GM19372 (cell line): ENCODE measurements around the gene KCNC1.
A peak's percentile ranks its signal among the peaks of the same experiment; 100 is the strongest.

Experiments used
- ATAC-seq: cut with Tn5 transposase; IDR thresholded peaks from one replicate; pipeline ENCODE4 v1.9.1; 2021; ENCODE audit warnings: mild to moderate bottlenecking, low read depth, moderate library complexity; ENCODE audit not compliant: unreplicated experiment

The KCNC1 gene

DNA sequence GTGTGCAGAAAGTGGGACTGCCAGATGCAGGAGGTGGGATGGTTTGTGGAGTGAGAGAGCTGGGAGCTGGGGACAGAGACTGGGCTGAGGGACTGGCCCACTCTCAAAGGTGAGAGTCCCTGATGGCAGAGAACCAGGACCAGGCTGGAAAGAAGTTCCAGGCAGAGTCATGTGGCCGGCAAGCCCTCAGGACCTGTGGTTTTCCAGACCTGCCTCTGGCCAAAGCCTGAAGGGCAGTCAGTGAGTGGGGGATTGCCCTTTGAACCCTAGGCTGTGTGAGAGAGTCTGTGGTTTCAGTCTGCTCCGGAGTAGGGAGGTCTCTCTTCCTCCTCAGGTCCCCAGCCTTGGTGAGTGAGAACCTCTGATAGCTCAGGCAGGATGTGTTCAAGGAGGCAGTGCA, 17.0 kb downstream of the KCNC1 start:
- no peak for ATAC-seq

- ATAC-seq: no peak
Observed at GRCh38 chr11:17752144-17752543, 17.6 kb downstream of the KCNC1 start.

- ATAC-seq: no peak
Observed at GRCh38 chr11:17753153-17753552, 18.6 kb downstream of the KCNC1 start.

DNA sequence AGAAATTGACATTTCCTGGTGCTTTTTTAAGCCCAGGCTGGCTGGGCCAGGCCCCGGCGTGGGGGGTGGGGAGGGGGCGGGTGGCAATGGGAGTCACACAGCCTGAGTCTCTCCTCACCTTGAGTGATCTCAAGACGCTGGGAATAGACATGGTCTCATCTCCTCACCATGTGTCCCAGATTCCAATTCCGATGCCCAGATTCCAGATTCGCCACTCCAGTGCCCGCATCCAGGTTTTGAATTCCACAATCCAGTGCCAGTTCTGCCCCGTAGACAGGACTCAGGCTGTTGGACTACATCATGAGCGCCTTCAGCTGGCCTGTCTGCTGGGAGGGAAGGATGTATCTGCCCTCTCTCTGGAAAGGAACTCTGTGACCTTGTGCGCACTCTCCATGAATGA, 19.1 kb downstream of the KCNC1 start:
- no peak for ATAC-seq

DNA sequence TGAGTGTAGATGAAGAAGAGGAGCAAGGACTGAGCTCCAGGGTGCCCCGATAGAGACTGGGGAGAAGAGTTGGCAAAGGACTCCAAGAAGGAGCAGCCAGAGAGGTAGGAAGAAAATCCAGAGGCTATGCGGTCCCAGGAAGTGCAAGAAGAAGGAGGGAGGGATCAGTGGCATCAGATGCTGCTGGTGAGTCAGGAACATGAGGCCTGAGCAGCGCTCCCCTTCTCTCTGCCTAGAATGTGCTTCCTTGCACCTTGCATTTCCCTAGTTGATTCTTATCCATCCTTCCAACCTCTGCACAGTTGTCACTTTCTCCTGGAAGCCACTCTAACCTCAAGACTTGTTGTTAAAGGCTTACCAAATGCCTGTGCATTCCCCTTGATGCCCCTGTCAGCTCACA, 21.3 kb downstream of the KCNC1 start:
- ATAC-seq: no peak

GRCh38 chr11:17760102-17761029, 25.8 kb downstream of the KCNC1 start:
- ATAC-seq: peak; percentile 86

- no peak for ATAC-seq
Observed at GRCh38 chr11:17762309-17762974, 27.9 kb downstream of the KCNC1 start.

DNA sequence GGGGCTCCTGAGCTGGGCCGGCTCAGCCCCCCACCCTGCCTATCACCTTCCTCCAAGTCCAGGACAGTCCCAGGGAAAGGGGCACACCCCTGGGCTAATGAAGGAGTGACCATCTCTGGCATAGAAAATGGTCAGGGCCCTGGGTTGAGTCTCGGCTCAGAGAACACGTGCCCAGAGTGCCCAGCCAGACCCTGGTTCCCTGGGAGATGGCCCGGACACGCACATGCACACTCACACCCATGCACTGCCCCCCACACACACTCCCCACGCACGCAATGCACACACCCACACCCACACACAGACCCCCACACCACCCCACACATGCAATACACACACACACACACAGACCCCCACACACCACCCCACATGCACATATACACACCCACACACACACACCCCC, 28.7 kb downstream of the KCNC1 start:
- ATAC-seq: no peak

DNA sequence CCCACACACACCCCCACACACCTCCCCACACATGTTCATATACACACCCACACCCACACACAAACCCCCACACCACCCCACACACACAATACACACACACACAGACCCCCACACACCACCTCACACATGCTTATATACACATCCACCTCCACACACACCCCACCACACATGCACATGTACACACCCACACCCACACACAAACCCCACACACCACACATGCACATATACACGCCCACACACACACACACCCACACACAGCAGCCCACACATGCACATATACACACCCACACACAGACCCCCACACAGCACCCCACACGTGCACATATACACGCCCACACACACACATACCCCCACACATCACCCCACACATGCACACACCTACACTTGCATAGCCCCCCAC, 29.1 kb downstream of the KCNC1 start:
- no peak for ATAC-seq

DNA sequence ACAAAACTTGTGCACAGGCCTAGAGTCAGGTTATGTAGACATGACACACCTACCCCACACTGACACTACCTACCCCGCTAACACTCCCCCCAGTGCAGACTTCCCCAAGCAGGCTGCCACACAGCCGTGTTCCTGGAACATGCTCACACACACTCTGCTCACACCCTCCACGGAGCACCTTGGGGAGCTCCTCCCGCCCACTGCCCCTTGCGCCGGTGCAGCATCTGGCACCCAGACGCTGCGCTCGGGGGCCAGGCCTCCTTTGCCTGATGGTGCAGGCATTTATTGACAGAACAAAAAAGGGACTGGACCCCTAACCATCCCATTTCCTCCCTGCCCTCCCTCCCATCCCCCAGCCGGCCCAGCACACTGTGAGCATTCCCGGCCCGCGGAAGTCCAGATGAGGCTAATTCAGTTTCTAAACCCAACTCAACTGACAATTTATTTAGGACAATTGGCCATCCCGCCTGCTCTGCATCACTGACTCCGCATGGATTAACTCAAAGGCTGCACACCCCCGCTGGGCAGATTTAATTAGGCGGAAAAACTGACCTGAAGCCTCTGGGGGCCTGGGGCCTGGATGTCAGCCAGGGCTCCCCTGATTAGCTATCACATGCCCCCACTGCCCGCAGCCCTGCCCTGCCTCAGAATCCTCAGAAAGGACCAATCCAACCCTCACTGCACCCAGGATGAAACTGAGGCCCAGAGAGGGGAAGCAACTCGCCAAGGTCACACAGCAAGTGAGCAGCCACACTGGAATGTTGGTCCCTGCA, 30.1 kb downstream of the KCNC1 start:
- ATAC-seq: no peak

- ATAC-seq: no peak
Observed at GRCh38 chr11:17765356-17766072, 30.9 kb downstream of the KCNC1 start.

- no peak for ATAC-seq
Observed at GRCh38 chr11:17766073-17766359, 31.4 kb downstream of the KCNC1 start.

GRCh38 chr11:17766590-17766989, 32.0 kb downstream of the KCNC1 start:
- no peak for ATAC-seq

- ATAC-seq: no peak
Observed at GRCh38 chr11:17767301-17767885, 32.8 kb downstream of the KCNC1 start.

- ATAC-seq: no peak
Observed at GRCh38 chr11:17767914-17768313, 33.3 kb downstream of the KCNC1 start.

DNA sequence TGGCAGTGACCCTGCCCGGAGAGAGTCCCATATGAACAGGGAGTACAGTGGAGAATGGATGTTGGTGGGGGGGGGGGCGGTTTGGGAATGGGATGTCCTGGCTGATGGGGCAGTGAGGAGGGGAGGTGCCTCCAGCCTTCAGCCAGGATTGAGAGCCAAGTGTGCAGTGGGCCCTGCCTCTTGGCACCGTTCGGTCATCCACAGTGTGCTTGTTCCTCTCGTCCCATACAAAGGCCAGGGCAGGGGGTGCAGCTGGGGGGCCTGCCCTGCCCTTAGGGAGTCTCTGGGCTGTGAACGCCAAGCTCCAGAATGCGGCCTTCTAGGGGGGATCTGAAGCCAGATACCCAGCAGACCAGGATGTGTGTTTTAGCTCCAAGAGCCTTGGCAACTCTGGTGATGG, 34.0 kb downstream of the KCNC1 start:
- ATAC-seq: no peak

GRCh38 chr11:17769218-17769617, 34.6 kb downstream of the KCNC1 start:
- no peak for ATAC-seq

DNA sequence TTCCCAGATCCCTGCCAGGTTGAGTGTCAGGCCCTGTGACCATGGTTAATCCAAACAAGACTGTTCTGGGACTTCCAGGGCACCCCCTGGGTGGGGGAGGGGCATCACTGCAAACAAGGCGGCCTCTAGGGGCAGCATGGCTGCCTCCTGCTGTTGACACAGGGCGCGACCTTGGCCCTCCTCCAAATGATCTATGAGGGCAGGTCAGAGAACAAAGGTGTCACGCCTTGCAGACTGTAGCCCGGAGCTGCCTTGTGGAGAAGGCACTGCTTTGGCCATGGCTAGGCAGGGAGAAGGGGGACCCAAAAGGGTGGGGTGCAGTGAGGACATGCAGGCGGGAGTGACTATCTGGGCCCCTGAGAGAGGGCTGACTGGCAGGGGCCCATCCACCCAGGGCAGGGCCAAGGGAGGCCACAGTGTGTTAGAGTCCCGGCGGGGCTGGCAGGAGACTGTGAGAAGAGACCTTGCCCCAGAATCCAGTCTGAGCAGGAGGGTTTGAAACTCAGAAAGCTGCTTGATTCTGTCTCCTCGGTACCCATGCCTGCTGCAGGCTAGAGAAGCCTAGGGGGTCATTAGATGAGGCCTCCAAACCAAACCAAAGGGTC, 35.6 kb downstream of the KCNC1 start:
- ATAC-seq: no peak

DNA sequence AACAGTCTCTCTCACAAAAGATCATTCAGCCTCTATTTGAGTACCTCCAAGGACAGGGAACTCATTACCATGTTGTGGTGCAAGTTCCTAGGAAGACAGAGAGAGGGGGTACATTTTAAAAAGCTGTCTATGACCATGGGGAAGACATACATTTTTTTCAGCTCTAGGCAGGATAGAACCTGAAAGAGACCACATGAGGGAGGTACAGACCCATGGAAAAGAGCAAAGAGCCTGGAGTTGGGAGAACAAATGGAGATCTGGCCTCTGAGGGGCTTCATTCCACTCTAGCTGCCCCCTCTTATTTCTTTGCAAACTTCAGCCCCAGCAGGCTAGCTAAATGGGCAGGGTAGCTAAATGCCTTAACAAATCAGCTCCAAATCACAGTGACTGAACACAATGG, 36.3 kb downstream of the KCNC1 start:
- no peak for ATAC-seq

- ATAC-seq: no peak
Observed at GRCh38 chr11:17771415-17771814, 36.8 kb downstream of the KCNC1 start.
